GM18502 (cell line): ENCODE data around the gene SECTM1.
A peak's percentile ranks its signal among the peaks of the same experiment; 100 is the strongest.

ENCODE experiments used
- ATAC-seq: cut with Tn5 transposase; IDR thresholded peaks from one replicate; pipeline ENCODE4 v1.9.1; 2021; ENCODE audit warnings: mild to moderate bottlenecking; ENCODE audit not compliant: unreplicated experiment, poor library complexity

The SECTM1 gene

DNA sequence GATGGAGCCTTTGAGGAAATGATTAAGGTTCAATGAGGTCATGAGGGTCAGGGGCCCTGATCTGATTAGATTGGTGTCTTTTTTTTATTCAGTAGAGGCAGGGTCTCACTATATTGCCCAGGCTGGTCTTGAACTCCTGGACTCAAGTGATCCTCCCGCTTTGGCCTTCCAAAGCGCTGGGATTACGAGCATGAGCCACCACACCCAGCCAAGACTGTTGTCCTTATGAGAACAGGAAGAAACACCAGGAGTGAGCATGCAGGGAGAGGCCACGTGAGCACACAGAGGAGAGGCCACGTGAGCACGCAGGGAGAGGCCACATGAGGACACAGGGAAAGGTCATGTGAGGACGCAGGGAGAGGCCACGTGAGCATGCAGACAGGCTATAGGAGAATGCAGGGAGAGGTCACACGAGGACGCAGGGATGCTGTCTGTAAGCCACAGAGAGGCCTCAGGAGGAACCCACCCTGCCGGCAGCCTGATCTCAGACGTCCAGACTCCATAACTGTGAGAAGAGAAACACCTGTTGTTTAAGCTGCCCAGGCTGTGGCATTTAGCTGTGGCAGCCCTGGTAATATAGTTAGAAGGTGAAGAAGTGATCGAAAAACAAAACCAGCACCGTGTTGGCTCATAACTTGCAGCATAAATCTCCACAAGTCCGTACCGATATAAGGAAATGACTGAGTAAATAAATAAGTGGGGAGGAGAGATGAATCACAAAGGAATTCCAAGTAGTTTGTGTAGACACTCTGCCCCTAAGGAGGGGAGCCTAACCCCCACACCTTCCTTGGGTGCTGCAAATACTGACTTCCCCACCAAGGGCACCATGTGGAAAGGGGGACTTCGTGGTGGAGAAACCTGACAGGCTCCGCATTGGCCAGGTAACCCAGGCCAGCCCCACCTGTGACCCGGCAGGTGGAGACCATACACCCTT lies 45.4 kb downstream of the SECTM1 start:
- ATAC-seq = no peak

DNA sequence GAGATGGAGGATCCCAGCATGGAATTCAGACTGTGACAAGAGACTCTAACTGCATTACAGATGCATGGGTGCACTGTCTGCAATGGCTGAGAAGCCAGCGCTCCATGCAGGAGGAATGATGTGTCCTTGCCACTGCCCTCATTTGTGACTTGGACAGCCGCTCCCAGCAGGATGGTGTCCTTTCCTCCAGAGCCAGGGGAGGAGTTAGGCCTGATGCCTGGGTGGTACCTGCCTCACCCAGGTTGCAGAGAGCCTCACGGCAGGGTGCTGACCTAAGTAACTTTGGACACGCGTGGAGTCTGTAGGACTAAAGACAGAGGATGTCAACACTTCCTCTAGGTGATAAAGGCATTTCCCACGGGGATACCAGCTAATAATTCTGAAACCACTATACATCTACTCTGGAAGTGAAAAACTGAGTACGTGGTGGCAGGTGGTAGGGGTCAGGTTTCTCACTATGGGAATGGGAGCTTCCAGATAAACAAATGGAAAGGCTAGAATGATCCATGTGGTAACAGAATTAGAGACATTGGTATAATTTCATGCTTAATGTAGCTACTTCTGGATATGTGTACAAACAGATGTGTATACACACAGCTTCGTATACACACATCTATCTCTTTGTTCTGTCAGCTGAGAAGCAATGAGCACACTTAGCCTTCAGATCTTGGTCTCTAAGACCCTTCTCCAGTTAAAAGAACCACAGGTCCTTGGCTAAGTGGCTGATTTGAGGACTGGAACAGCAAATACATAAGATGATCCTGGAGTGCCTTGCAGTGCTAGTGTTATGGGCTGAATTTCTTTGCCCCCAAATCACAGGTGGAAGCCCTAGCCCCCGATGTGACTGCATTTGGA lies 46.3 kb downstream of the SECTM1 start:
- ATAC-seq = no peak

GRCh38 chr17:82285141-82285540 lies 48.4 kb downstream of the SECTM1 start:
- no peak for ATAC-seq

GRCh38 chr17:82283208-82283749 lies 50.3 kb downstream of the SECTM1 start:
- ATAC-seq = no peak

DNA sequence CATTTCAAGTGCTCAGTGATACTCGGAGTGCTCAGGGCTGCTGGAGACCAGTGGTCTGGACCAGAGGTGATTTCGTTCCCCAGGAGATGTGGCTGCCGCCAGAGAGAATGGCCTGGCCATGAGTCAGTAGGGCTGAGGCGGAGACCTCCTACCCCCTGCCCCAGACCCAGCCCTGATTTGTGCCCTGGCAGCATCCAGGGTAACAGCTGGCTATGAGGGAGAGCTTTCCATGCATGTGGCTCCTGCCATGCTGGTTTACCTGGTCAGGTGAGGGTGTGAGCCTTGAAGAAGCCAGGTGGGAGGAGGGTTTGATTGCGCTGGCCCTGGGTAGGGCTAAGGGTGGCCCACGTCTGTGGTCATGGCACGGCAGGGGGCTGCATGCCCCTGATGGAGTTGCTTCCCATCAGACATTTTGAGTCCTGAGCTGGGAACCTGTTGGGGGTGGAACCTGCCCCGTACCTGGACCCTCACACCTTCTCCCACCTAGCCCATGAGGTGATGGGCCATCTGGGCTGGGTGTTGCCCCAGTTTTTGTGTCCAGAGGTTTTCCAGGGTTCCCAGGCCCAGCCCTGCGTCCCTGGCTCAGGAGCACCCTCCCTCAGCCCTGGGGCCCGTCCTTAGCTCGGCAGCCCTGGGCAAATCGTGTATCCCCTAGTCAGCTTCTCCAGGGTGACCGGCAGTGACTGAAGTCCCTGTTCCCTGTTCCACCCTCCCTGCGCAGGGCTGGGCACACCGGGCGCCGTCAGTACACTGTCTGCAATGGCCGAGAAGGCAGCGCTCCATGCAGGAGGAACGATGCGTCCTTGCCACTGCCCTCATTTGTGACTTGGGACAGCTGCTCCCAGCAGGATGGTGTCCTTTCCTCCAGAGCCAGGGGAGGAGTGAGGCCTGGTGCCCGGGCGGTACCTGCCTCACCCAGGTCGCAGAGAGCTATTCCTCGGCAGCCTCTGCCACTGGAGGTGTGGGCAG lies 51.0 kb downstream of the SECTM1 start:
- ATAC-seq = no peak

- no peak for ATAC-seq
These were observed 51.9 kb downstream of the SECTM1 start for GRCh38 chr17:82281502-82282238.

- ATAC-seq = no peak
These were observed 52.5 kb downstream of the SECTM1 start for GRCh38 chr17:82281076-82281475.

DNA sequence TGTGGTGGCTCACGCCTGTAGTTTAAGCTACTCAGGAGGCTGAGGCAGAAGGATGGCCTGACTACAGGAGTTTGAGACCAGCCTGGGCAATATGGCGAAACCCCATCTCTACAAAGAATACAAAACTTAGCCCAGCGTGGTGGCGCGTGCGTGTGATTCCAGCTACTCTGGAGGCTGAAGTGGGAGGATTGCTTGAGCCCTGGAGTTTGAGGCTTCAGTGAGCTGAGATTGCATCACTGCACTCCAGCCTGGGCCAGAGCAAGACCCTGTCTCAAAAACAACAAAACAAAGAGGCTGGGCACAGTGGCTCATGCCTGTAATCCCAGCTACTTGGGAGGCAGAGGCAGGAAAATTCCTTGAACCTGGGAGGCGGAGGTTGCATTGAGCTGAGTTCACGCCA lies 53.0 kb downstream of the SECTM1 start:
- no peak for ATAC-seq

GRCh38 chr17:82278786-82279391 lies 54.7 kb downstream of the SECTM1 start:
- ATAC-seq = no peak

GRCh38 chr17:82278308-82278707 lies 55.3 kb downstream of the SECTM1 start:
- ATAC-seq = no peak

DNA sequence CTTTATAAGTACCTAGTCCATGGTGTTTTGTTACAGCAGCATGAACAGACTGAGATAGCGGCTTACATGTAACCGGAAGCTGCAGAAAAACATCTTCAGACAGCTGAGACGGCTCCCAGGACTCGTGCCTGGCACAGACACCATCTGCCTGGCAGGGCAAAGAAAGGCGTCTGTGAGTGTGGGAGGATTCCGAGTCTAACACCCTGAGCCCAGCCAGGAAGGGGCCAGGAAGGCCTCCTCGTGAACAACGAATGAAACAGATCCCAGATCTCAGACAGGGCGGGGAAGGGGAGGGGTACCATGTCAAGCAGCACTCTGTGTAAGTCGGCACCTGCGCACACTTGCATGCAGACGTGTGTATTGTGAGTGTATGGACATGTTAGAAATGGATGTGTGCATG lies 55.7 kb downstream of the SECTM1 start:
- no peak for ATAC-seq

GRCh38 chr17:82276938-82277337 lies 56.6 kb downstream of the SECTM1 start:
- ATAC-seq = no peak

DNA sequence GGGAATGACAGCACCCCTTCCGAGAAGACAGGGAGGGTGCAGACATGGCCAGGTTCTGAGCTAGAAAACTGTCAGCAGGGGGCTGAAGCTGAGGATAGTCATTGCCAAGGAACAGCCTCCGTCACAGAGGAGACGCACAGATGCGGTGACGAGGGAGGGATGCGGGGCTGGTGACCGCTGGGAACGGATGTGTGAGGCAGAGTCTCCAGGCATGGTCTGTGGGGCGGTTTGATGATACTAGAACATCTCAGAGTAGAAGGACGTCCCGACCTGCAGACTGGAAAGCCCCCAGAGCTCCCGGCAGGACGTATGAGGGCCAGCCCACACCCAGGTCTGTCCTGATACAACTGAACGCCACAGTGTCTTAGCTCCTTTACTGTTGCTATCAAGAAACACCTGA lies 58.2 kb downstream of the SECTM1 start:
- ATAC-seq = no peak

DNA sequence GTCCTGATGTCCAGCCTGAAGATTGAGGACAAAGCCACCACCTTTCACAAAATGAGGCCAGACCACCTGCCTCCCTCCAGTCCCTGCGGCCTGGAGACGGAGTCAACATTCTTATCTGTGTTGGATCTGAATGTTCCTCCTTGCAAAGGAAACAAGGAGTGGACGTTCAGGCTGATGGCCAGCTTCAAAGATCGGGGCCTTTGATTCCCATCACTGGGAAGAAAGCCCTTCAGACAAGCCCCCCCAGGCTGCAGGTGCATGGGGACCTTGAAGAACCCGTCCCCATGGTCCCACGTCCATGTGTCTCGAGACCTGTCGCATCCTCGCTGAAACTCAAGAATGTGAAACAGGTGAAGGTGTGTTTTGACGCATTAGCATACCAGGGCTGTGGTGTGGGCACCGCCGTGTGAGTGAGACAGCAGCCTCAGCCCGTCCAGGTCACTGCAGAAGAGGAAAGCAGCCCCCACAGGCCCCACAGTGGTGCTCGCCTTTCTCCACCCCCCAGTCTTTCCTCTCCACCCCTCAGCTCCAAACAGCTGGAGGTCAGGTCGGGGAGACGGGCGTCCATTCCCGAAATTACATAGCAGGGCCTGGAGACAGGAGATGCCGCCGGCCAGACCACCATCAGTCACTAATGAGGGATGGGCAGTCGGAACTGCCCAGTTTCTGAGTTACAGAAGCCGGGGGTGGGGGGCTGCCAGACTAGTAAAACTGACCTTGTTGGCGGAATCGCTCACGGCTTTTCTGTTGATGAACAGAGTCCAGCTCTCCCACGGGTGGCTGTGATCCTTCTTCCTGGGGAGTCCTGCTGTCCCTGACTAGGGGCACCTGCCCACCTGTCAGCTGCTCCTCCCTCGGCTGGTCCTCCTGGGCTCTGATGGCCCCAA lies 59.2 kb downstream of the SECTM1 start:
- ATAC-seq = no peak

GRCh38 chr17:82273327-82274133 lies 60.0 kb downstream of the SECTM1 start, which contains the start of gene CSNK1D:
CSNK1D (minus strand) TSS chr17:82273700; CDS start chr17:82273381, 319 bp downstream.
- peak; percentile 71 for ATAC-seq

GRCh38 chr17:82272495-82273326 lies 60.9 kb downstream of the SECTM1 start:
- no peak for ATAC-seq
